Kasumi-1 (cell line): Measurements from ENCODE around the gene CMSS1.

ENCODE experiments used
- DNase-seq, 2 experiments: peaks; one replicate each; lab custom pipeline; 2025; lab: John Stamatoyannopoulos, UW

CMSS1 gene

GRCh38 chr3:99960123-99960878 lies 142.6 kb downstream of the CMSS1 start:
- DNase-seq = no peak

GRCh38 chr3:99960941-99961340 lies 143.3 kb downstream of the CMSS1 start:
- DNase-seq = no peak

- DNase-seq = no peak
Measured at GRCh38 chr3:99961756-99962515, 144.3 kb downstream of the CMSS1 start.

- no peak for DNase-seq
Measured at GRCh38 chr3:99962703-99963102, 145.0 kb downstream of the CMSS1 start.

- no peak for DNase-seq
Measured at GRCh38 chr3:99965077-99965476, 147.4 kb downstream of the CMSS1 start.

GRCh38 chr3:99965681-99966408 lies 148.2 kb downstream of the CMSS1 start:
- no peak for DNase-seq

- DNase-seq = no peak
Measured at GRCh38 chr3:99966662-99967416, 149.2 kb downstream of the CMSS1 start.

- no peak for DNase-seq
Measured at GRCh38 chr3:99967796-99968195, 150.1 kb downstream of the CMSS1 start.

GRCh38 chr3:99969136-99969535 lies 151.5 kb downstream of the CMSS1 start:
- DNase-seq = no peak

- DNase-seq = no peak
Measured at GRCh38 chr3:99970198-99970597, 152.5 kb downstream of the CMSS1 start.

- no peak for DNase-seq
Measured at GRCh38 chr3:99971761-99972160, 154.1 kb downstream of the CMSS1 start.

- DNase-seq = no peak
Measured at GRCh38 chr3:99972380-99973104, 154.9 kb downstream of the CMSS1 start.

GRCh38 chr3:99974989-99975388 lies 157.3 kb downstream of the CMSS1 start:
- no peak for DNase-seq

GRCh38 chr3:99976584-99976983 lies 158.9 kb downstream of the CMSS1 start:
- DNase-seq = no peak

GRCh38 chr3:99978221-99978620 lies 160.6 kb downstream of the CMSS1 start:
- DNase-seq = no peak

GRCh38 chr3:99980606-99981005 lies 162.9 kb downstream of the CMSS1 start:
- no peak for DNase-seq

GRCh38 chr3:99981138-99981537 lies 163.5 kb downstream of the CMSS1 start:
- DNase-seq = no peak

- DNase-seq = no peak
Measured at GRCh38 chr3:99982650-99983049, 165.0 kb downstream of the CMSS1 start.

GRCh38 chr3:99984139-99984538 lies 166.5 kb downstream of the CMSS1 start:
- DNase-seq = no peak

- no peak for DNase-seq
Measured at GRCh38 chr3:99984668-99985067, 167.0 kb downstream of the CMSS1 start.

- no peak for DNase-seq
Measured at GRCh38 chr3:99990179-99990578, 172.5 kb downstream of the CMSS1 start.
